SK-N-SH (cell line): ENCODE measurements around the gene LBHD1. TPM values are rescaled to one million over a fixed set of nuclear protein-coding genes. Genes with fewer than 3 reads are reported as not detected.
"Not testable (repeated sequence)": the region's sequence is repeated elsewhere in the genome, so short reads cannot be mapped to it uniquely, and the experiment has no call there.

Source experiments
- CTCF ChIA-PET: fragments of 300-600, 350-600 bp; formaldehyde crosslinking; extraction: SDS; loops from one replicate; lab custom pipeline; 2021; lab: Yijun Ruan, JAX
- POLR2A ChIA-PET: fragments of 350-600 bp; sonication (Branson Sonifier 250); formaldehyde crosslinking; extraction: SDS; loops from one replicate; lab custom pipeline; 2020; ENCODE audit warnings: antibody characterized with exemption, inconsistent platforms; lab: Yijun Ruan, JAX
- DNase-seq: peaks from one replicate; pipeline ENCODE4 v3.0.0; 2012
- H2AFZ ChIP-seq: fragments of 200-600 bp; sonication (generic); 2 replicates; pipeline ENCODE4 v1.8.1; 2016; ENCODE audit warnings: antibody characterized with exemption, mild to moderate bottlenecking, low read depth
- H3F3A ChIP-seq: fragments of 200-600 bp; sonication (generic); replicated peaks from 2 replicates; pipeline ENCODE3; 2016; ENCODE audit warnings: antibody characterized with exemption, mild to moderate bottlenecking; ENCODE audit not compliant: insufficient read depth
- H3K27ac ChIP-seq, 2 experiments: fragments of 200-500 bp in 1 of 2; fragments of 200-600 bp in 1 of 2; sonication (Bioruptor generic) in 1 of 2; sonication (generic), shearing (Covaris generic) in 1 of 2; 2 replicates each; pipeline versions ENCODE4 v1.5.1 to v1.6.1; 2014 to 2016; ENCODE audit warnings: low read depth in 2 of 2, inconsistent platforms in 1 of 2, low read length in 1 of 2, mild to moderate bottlenecking in 1 of 2, mixed read lengths in 1 of 2
- H3K27me3 ChIP-seq: fragments of 200-600 bp; sonication (generic), shearing (Covaris generic); 2 replicates; pipeline ENCODE4 v1.6.1; 2016; ENCODE audit warnings: mixed run types; ENCODE audit not compliant: insufficient read depth
- H3K36me3 ChIP-seq, 2 experiments: fragments of 200-500 bp in 1 of 2; fragments of 200-600 bp in 1 of 2; sonication (Bioruptor generic) in 1 of 2; sonication (generic) in 1 of 2; replicated peaks in 1 of 2; 2 replicates each; pipeline versions ENCODE3 to v1.5.1; 2014 to 2016; ENCODE audit warnings: low read length in 1 of 2, mild to moderate bottlenecking in 1 of 2; ENCODE audit not compliant: insufficient read depth in 2 of 2, control insufficient read depth in 1 of 2
- H3K4me1 ChIP-seq, 2 experiments: fragments of 200-500 bp in 1 of 2; fragments of 200-600 bp in 1 of 2; sonication (Bioruptor generic) in 1 of 2; sonication (generic), shearing (Covaris generic) in 1 of 2; 2 replicates each; pipeline versions ENCODE4 v1.5.1 to v1.6.1; 2014 to 2016; ENCODE audit warnings: low read depth in 1 of 2, low read length in 1 of 2, mixed run types in 1 of 2; ENCODE audit not compliant: insufficient read depth in 2 of 2, control insufficient read depth in 1 of 2
- H3K4me2 ChIP-seq: fragments of 200-600 bp; sonication (generic), shearing (Covaris generic); 2 replicates; pipeline ENCODE4 v1.6.1; 2017; ENCODE audit warnings: mixed run types
- H3K4me3 ChIP-seq, 2 experiments: fragments of 200-500 bp in 1 of 2; fragments of 200-600 bp in 1 of 2; sonication (Bioruptor generic) in 1 of 2; sonication (generic), shearing (Covaris generic) in 1 of 2; 2 replicates each; pipeline versions ENCODE4 v1.5.1 to v1.8.1; 2014 to 2016; ENCODE audit warnings: low read depth in 2 of 2, inconsistent platforms in 1 of 2, low read length in 1 of 2, mild to moderate bottlenecking in 1 of 2, mixed read lengths in 1 of 2, moderate library complexity in 1 of 2
- H3K79me2 ChIP-seq: fragments of 200-600 bp; sonication (generic); 2 replicates; pipeline ENCODE4 v1.8.1; 2017; ENCODE audit warnings: mild to moderate bottlenecking; ENCODE audit not compliant: insufficient read depth
- H3K9ac ChIP-seq: fragments of 200-600 bp; sonication (generic); 2 replicates; pipeline ENCODE4 v1.6.1; 2017; ENCODE audit warnings: mixed run types
- H3K9me2 ChIP-seq: fragments of 200-600 bp; sonication (generic); 2 replicates; pipeline ENCODE4 v1.6.1; 2017; ENCODE audit warnings: mixed run types
- H3K9me3 ChIP-seq: fragments of 200-600 bp; sonication (generic); 2 replicates; pipeline ENCODE4 v1.6.1; 2017; ENCODE audit warnings: mixed run types, mild to moderate bottlenecking, moderate library complexity
- H4K20me1 ChIP-seq: fragments of 200-600 bp; sonication (generic); 2 replicates; pipeline ENCODE4 v1.6.1; 2017; ENCODE audit warnings: mild to moderate bottlenecking, mixed run types; ENCODE audit not compliant: insufficient read depth
- ELF1 ChIP-seq: IDR thresholded peaks from 2 replicates; pipeline ENCODE4 v1.4.0; 2012
- EP300 ChIP-seq, 2 experiments: IDR thresholded peaks; 2 replicates each; pipeline versions ENCODE4 v1.4.0 to v1.6.1; 2012; ENCODE audit warnings: borderline replicate concordance in 1 of 2, low read depth in 1 of 2, low read length in 1 of 2
- FOSL2 ChIP-seq: IDR thresholded peaks from 2 replicates; pipeline ENCODE4 v1.4.0; 2012; ENCODE audit warnings: low read depth, mild to moderate bottlenecking, moderate library complexity, borderline replicate concordance
- FOXJ3 ChIP-seq: sonication (generic); formaldehyde crosslinking; IDR thresholded peaks from 2 replicates; pipeline ENCODE4 v1.5.1; 2020; ENCODE audit warnings: mild to moderate bottlenecking, missing genetic modification reagents
- FOXM1 ChIP-seq: IDR thresholded peaks from 2 replicates; pipeline ENCODE4 v1.4.0; 2012; ENCODE audit warnings: low read depth, mild to moderate bottlenecking
- GATA2 ChIP-seq: sonication (generic); formaldehyde crosslinking; IDR thresholded peaks from 2 replicates; pipeline ENCODE4 v1.5.0; 2020; ENCODE audit warnings: mild to moderate bottlenecking, missing genetic modification reagents
- MAX ChIP-seq: IDR thresholded peaks from 2 replicates; pipeline ENCODE4 v1.4.0; 2012; ENCODE audit warnings: low read depth
- POLR2AphosphoS5 ChIP-seq: IDR thresholded peaks from 2 replicates; pipeline ENCODE4 v1.6.1; 2012; ENCODE audit warnings: low read depth, low read length
- RCOR1 ChIP-seq: fragments of 150-350 bp; IDR thresholded peaks from 2 replicates; pipeline ENCODE4 v1.6.1; 2017; ENCODE audit warnings: antibody characterized with exemption, low read length
- RFX5 ChIP-seq: IDR thresholded peaks from 2 replicates; pipeline ENCODE4 v1.6.1; 2012; ENCODE audit warnings: mild to moderate bottlenecking, improper control_type of control experiment, low read length
- RXRA ChIP-seq: IDR thresholded peaks from 2 replicates; pipeline ENCODE4 v1.4.0; 2012; ENCODE audit warnings: low read depth, mild to moderate bottlenecking, borderline replicate concordance
- SIN3A ChIP-seq: IDR thresholded peaks from 2 replicates; pipeline ENCODE4 v1.6.1; 2012; ENCODE audit warnings: low read depth, mild to moderate bottlenecking, low read length, moderate library complexity, borderline replicate concordance
- SMC3 ChIP-seq: IDR thresholded peaks from 2 replicates; pipeline ENCODE4 v1.6.1; 2012; ENCODE audit warnings: low read depth, low read length, improper control_type of control experiment
- USF1 ChIP-seq: IDR thresholded peaks from 2 replicates; pipeline ENCODE4 v1.4.0; 2012; ENCODE audit warnings: low read depth, borderline replicate concordance
- WGBS: methylation state at CpG from one replicate; pipeline ENCODE4 v1.1.6; 2017; ENCODE audit warnings: low lambda C conversion rate; 5-methylcytosine and 5-hydroxymethylcytosine counted together
- polyA plus RNA-seq, 3 experiments: library from polyadenylated mRNA; depleted of rRNA; stranded (reverse); fragments of >200 nt; gene quantifications; 2 replicates each; pipeline ENCODE4 v1.2.3, GENCODE V29; 2012
- TF ChIP-seq, protein P1 (sequence below): fragments of 150-350 bp; IDR thresholded peaks from 2 replicates; pipeline ENCODE4 v1.6.1; 2016; ENCODE audit warnings: mild to moderate bottlenecking, low read depth, low read length

The LBHD1 gene
- polyA plus RNA-seq, 1 of the 3 experiments (the other 2 are of a cell fraction): 9.7 TPM

GRCh38 chr11:62621567-62622470, 50.2 kb downstream of the LBHD1 start, which contains the start of gene B3GAT3 (continued):
- TF ChIP-seq USF1: peak; percentile 79
- TF ChIP-seq MAX: peak; percentile 99
- peak; percentile 93 for TF ChIP-seq ELF1
- no peak for TF ChIP-seq FOXM1
- TF ChIP-seq EP300 (IDR thresholded peaks at IDR 0.05; ENCODE audit: borderline replicate concordance in 1 of 2, low read depth in 1 of 2, low read length in 1 of 2): 0 out of 4 replicates have a peak, but pooled peaks of 1 of the 2 experiments have one; percentile 24
- TF ChIP-seq POLR2AphosphoS5: peak; percentile 84
- peak; percentile 10; the same call in 1 of the 2 replicates for TF ChIP-seq FOSL2
- no peak; the same call in 1 of the 2 replicates for TF ChIP-seq RCOR1
- TF ChIP-seq RFX5: no peak
- TF ChIP-seq, protein P1, sequence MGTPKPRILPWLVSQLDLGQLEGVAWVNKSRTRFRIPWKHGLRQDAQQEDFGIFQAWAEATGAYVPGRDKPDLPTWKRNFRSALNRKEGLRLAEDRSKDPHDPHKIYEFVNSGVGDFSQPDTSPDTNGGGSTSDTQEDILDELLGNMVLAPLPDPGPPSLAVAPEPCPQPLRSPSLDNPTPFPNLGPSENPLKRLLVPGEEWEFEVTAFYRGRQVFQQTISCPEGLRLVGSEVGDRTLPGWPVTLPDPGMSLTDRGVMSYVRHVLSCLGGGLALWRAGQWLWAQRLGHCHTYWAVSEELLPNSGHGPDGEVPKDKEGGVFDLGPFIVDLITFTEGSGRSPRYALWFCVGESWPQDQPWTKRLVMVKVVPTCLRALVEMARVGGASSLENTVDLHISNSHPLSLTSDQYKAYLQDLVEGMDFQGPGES: no peak
- no peak for TF ChIP-seq GATA2 (CRISPR knock-in tag)

- H3K27ac ChIP-seq: peak overlapping the region; percentile 78 to 86
- H3K79me2 ChIP-seq: peaks cover 30% of the 10 kb centered on the region
- H4K20me1 ChIP-seq: no peaks in the 10 kb centered on the region
- 19% methylated on average over 8 of the region's 8 CpGs for WGBS
- peaks cover 7 to 15% of the 10 kb centered on the region in 2 experiments; a peak in 3 of 4 replicates for H3K4me1 ChIP-seq
- ChIA-PET POLR2A (interaction anchor here (0.6 to 3.3 kb wide), 15 partner anchors 8 to 220 kb away, joined by 3 to 37 read pairs (median 7); partner anchors contain the start of genes C11orf98, CSKMT, EEF1G and EML3), CTCF (interaction anchor here (0.8 to 2.5 kb wide), 12 partner anchors 8 to 226 kb away, joined by 3 to 16 read pairs (median 4); partner anchors contain the start of genes ROM1, TMEM179B and TUT1)
- no peaks in the 10 kb centered on the region for H3K9me3 ChIP-seq
- no peaks in the 10 kb centered on the region for H3K9me2 ChIP-seq
- peak overlapping the region; percentile 94 for H3K4me2 ChIP-seq
- peak overlapping the region; percentile 77 to 92 for H3K4me3 ChIP-seq
- peak overlapping the region; percentile 43; the same call in 1 of the 2 replicates for H2AFZ ChIP-seq
- no peak for TF ChIP-seq FOXJ3 (CRISPR knock-in tag)
- TF ChIP-seq RXRA: no peak
- no peak for TF ChIP-seq SMC3
- TF ChIP-seq, protein P1: no peak
- no peak for TF ChIP-seq SIN3A
- TF ChIP-seq, all 33 proteins: peak for 0
- Histone ChIP-seq H3K36me3 (peaks cover 9 to 19% of the 10 kb centered on the region in 2 experiments), H3K27me3 (no peaks in the 10 kb centered on the region), H3F3A (peaks cover 35% of the 10 kb centered on the region), H3K9ac (peak overlapping the region; percentile 87)
- no peak for DNase-seq
Observed at GRCh38 chr11:62621027-62621566, 51.0 kb downstream of the LBHD1 start.

DNA sequence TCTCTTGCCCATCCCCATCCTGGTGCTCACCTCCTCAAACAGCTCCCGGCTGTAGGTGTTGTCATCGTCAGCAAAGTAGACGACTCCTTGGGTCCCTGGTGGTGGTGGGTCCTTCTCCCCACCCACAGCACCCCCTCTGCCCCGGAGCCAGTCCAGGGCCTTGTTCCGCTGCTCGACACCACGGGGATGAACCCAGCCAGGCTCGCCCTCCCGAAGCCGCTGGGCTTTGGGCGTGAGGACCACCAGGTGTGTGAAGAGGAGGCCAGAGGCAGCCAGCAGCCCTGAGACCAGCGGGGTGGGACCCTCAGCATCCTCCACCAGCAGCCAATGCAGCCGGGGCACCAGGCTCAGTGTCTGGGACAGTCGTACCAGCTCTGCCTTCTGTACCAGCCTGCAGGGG, 55.1 kb downstream of the LBHD1 start:
- H3K9me3 ChIP-seq, H3K4me3 ChIP-seq, H3K36me3 ChIP-seq, DNase-seq, H3K9ac ChIP-seq, H3K4me2 ChIP-seq, H4K20me1 ChIP-seq, H3K27me3 ChIP-seq, H2AFZ ChIP-seq, H3K27ac ChIP-seq, CTCF ChIA-PET, H3K9me2 ChIP-seq: not testable (repeated sequence)
- POLR2A ChIA-PET: interaction anchor here (1.0 kb wide), 1 partner anchor 49 kb away, joined by 3 read pairs; the partner anchor contains the start of gene CSKMT
- 100% methylated on average over 4 of the region's 14 CpGs for WGBS
- peaks cover 30% of the 10 kb centered on the region for H3K79me2 ChIP-seq
- H3K4me1 ChIP-seq: peaks cover 15 to 20% of the 10 kb centered on the region in 2 experiments; a peak in 3 of 4 replicates
- peaks cover 32% of the 10 kb centered on the region for H3F3A ChIP-seq
